ENCODE data around the gene CHML.

DNA sequence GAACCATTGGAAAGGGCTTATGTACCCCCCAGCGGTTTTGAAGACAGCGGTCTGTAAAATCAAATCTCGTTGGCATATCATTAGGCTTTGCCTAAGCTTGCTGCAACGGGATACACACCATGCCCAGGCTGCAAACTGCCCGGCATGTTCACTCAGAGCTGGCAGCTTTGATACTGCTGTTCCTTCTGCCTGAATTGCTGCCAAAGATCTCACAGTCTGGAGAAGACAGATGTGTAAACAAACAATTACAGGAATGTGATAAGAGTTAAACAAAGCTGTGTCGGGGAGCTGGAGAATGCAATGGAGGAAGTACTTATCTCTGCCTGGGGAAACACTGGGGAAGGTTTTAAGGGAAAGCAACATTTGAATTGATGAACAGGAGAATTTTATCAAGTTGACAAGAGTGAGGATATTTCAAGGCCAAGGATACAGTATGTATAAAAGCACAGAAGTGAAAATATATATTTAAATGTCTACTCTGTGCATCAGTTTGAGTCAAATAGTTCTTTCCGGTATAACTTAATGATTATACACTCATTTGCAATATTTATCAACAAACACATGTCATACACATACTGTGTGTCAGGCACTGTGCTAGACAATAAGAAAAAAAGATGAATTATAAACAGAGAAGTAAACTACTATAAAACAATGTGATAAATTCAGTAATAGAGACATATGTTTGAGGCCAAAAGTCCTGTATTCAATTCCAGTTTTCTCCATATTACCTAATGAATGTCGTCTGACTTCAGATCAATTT is 29.9 kb downstream of the CHML start:
- TF ChIP-seq, protein P1, sequence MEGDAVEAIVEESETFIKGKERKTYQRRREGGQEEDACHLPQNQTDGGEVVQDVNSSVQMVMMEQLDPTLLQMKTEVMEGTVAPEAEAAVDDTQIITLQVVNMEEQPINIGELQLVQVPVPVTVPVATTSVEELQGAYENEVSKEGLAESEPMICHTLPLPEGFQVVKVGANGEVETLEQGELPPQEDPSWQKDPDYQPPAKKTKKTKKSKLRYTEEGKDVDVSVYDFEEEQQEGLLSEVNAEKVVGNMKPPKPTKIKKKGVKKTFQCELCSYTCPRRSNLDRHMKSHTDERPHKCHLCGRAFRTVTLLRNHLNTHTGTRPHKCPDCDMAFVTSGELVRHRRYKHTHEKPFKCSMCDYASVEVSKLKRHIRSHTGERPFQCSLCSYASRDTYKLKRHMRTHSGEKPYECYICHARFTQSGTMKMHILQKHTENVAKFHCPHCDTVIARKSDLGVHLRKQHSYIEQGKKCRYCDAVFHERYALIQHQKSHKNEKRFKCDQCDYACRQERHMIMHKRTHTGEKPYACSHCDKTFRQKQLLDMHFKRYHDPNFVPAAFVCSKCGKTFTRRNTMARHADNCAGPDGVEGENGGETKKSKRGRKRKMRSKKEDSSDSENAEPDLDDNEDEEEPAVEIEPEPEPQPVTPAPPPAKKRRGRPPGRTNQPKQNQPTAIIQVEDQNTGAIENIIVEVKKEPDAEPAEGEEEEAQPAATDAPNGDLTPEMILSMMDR (tag by site-specific recombination; IDR thresholded peaks at IDR 0.05), result no peak
- no peak for TF ChIP-seq ZNF354C (tag by site-specific recombination; IDR thresholded peaks at IDR 0.05; ENCODE audit: borderline replicate concordance, low read depth)
- no peak for TF ChIP-seq ZNF768 (tag by site-specific recombination; IDR thresholded peaks at IDR 0.05)
- no peak for TF ChIP-seq ZNF10 (tag by site-specific recombination; IDR thresholded peaks at IDR 0.05)
- no peak for TF ChIP-seq YY1 (tag by site-specific recombination; IDR thresholded peaks at IDR 0.05)
- TF ChIP-seq, protein P2, sequence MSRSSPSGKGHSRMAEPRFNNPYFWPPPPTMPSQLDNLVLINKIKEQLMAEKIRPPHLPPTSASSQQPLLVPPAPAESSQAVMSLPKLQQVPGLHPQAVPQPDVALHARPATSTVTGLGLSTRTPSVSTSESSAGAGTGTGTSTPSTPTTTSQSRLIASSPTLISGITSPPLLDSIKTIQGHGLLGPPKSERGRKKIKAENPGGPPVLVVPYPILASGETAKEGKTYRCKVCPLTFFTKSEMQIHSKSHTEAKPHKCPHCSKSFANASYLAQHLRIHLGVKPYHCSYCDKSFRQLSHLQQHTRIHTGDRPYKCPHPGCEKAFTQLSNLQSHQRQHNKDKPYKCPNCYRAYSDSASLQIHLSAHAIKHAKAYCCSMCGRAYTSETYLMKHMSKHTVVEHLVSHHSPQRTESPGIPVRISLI (tag by site-specific recombination; IDR thresholded peaks at IDR 0.05), result no peak
- no peak for TF ChIP-seq KLF16 (tag by site-specific recombination; IDR thresholded peaks at IDR 0.05)
- TF ChIP-seq, protein P3, sequence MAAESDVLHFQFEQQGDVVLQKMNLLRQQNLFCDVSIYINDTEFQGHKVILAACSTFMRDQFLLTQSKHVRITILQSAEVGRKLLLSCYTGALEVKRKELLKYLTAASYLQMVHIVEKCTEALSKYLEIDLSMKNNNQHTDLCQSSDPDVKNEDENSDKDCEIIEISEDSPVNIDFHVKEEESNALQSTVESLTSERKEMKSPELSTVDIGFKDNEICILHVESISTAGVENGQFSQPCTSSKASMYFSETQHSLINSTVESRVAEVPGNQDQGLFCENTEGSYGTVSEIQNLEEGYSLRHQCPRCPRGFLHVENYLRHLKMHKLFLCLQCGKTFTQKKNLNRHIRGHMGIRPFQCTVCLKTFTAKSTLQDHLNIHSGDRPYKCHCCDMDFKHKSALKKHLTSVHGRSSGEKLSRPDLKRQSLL (tag by site-specific recombination; IDR thresholded peaks at IDR 0.05), result no peak
- TF ChIP-seq, protein P4, sequence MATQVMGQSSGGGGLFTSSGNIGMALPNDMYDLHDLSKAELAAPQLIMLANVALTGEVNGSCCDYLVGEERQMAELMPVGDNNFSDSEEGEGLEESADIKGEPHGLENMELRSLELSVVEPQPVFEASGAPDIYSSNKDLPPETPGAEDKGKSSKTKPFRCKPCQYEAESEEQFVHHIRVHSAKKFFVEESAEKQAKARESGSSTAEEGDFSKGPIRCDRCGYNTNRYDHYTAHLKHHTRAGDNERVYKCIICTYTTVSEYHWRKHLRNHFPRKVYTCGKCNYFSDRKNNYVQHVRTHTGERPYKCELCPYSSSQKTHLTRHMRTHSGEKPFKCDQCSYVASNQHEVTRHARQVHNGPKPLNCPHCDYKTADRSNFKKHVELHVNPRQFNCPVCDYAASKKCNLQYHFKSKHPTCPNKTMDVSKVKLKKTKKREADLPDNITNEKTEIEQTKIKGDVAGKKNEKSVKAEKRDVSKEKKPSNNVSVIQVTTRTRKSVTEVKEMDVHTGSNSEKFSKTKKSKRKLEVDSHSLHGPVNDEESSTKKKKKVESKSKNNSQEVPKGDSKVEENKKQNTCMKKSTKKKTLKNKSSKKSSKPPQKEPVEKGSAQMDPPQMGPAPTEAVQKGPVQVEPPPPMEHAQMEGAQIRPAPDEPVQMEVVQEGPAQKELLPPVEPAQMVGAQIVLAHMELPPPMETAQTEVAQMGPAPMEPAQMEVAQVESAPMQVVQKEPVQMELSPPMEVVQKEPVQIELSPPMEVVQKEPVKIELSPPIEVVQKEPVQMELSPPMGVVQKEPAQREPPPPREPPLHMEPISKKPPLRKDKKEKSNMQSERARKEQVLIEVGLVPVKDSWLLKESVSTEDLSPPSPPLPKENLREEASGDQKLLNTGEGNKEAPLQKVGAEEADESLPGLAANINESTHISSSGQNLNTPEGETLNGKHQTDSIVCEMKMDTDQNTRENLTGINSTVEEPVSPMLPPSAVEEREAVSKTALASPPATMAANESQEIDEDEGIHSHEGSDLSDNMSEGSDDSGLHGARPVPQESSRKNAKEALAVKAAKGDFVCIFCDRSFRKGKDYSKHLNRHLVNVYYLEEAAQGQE (tag by site-specific recombination; IDR thresholded peaks at IDR 0.05), result no peak
- no peak for TF ChIP-seq ZNF324 (tag by site-specific recombination; IDR thresholded peaks at IDR 0.05)
- no peak for TF ChIP-seq ZNF76 (tag by site-specific recombination; IDR thresholded peaks at IDR 0.05; ENCODE audit: borderline replicate concordance, low read depth)
- TF ChIP-seq, protein P5, sequence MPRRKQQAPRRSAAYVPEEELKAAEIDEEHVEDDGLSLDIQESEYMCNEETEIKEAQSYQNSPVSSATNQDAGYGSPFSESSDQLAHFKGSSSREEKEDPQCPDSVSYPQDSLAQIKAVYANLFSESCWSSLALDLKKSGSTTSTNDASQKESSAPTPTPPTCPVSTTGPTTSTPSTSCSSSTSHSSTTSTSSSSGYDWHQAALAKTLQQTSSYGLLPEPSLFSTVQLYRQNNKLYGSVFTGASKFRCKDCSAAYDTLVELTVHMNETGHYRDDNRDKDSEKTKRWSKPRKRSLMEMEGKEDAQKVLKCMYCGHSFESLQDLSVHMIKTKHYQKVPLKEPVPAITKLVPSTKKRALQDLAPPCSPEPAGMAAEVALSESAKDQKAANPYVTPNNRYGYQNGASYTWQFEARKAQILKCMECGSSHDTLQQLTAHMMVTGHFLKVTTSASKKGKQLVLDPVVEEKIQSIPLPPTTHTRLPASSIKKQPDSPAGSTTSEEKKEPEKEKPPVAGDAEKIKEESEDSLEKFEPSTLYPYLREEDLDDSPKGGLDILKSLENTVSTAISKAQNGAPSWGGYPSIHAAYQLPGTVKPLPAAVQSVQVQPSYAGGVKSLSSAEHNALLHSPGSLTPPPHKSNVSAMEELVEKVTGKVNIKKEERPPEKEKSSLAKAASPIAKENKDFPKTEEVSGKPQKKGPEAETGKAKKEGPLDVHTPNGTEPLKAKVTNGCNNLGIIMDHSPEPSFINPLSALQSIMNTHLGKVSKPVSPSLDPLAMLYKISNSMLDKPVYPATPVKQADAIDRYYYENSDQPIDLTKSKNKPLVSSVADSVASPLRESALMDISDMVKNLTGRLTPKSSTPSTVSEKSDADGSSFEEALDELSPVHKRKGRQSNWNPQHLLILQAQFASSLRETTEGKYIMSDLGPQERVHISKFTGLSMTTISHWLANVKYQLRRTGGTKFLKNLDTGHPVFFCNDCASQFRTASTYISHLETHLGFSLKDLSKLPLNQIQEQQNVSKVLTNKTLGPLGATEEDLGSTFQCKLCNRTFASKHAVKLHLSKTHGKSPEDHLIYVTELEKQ (tag by site-specific recombination; IDR thresholded peaks at IDR 0.05; ENCODE audit: borderline replicate concordance), result no peak
- TF ChIP-seq, protein P6, sequence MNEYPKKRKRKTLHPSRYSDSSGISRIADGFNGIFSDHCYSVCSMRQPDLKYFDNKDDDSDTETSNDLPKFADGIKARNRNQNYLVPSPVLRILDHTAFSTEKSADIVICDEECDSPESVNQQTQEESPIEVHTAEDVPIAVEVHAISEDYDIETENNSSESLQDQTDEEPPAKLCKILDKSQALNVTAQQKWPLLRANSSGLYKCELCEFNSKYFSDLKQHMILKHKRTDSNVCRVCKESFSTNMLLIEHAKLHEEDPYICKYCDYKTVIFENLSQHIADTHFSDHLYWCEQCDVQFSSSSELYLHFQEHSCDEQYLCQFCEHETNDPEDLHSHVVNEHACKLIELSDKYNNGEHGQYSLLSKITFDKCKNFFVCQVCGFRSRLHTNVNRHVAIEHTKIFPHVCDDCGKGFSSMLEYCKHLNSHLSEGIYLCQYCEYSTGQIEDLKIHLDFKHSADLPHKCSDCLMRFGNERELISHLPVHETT (tag by site-specific recombination; IDR thresholded peaks at IDR 0.05), result no peak
- TF ChIP-seq, protein P7, sequence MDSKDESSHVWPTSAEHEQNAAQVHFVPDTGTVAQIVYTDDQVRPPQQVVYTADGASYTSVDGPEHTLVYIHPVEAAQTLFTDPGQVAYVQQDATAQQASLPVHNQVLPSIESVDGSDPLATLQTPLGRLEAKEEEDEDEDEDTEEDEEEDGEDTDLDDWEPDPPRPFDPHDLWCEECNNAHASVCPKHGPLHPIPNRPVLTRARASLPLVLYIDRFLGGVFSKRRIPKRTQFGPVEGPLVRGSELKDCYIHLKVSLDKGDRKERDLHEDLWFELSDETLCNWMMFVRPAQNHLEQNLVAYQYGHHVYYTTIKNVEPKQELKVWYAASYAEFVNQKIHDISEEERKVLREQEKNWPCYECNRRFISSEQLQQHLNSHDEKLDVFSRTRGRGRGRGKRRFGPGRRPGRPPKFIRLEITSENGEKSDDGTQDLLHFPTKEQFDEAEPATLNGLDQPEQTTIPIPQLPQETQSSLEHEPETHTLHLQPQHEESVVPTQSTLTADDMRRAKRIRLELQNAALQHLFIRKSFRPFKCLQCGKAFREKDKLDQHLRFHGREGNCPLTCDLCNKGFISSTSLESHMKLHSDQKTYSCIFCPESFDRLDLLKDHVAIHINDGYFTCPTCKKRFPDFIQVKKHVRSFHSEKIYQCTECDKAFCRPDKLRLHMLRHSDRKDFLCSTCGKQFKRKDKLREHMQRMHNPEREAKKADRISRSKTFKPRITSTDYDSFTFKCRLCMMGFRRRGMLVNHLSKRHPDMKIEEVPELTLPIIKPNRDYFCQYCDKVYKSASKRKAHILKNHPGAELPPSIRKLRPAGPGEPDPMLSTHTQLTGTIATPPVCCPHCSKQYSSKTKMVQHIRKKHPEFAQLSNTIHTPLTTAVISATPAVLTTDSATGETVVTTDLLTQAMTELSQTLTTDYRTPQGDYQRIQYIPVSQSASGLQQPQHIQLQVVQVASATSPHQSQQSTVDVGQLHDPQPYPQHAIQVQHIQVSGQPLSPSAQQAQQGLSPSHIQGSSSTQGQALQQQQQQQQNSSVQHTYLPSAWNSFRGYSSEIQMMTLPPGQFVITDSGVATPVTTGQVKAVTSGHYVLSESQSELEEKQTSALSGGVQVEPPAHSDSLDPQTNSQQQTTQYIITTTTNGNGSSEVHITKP (tag by site-specific recombination; IDR thresholded peaks at IDR 0.05), result no peak

Data from HEK293 (cell line).